Amniotic stem cell (primary cell): ENCODE results near the gene A3GALT2.

ENCODE experiments used
- DNase-seq: peaks from one replicate; lab custom pipeline; 2025; lab: John Stamatoyannopoulos, UW

The A3GALT2 gene

GRCh38 chr1:33320619-33321165 lies at the start of gene A3GALT2:
A3GALT2 (minus strand) TSS chr1:33321098; CDS start chr1:33321098, 0 bp downstream.
- no peak for DNase-seq

DNA sequence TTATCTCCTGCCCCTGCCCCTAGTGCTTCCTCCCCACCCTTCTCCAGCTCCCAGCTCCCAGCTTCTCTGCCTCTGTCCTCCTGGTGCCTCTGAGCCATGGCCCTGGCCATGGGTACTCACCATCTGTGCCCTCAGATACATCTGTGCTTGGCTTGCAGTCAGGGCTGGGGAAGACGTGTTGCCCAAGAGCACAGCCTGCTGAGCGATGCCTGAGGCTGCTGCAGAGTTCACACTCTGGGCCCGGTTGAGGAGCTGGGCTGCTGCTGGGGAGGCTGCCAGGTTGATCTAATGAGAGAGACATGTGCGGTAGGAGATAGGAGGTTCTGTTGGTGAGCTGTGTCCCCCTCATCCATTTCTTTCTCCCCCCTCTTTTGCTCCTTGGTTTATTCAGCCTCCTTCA lies 49.4 kb upstream of the A3GALT2 start:
- no peak for DNase-seq

- DNase-seq = no peak
These were observed 48.9 kb upstream of the A3GALT2 start for GRCh38 chr1:33369764-33370163.

- no peak for DNase-seq
These were observed 48.2 kb upstream of the A3GALT2 start for GRCh38 chr1:33369081-33369480.

DNA sequence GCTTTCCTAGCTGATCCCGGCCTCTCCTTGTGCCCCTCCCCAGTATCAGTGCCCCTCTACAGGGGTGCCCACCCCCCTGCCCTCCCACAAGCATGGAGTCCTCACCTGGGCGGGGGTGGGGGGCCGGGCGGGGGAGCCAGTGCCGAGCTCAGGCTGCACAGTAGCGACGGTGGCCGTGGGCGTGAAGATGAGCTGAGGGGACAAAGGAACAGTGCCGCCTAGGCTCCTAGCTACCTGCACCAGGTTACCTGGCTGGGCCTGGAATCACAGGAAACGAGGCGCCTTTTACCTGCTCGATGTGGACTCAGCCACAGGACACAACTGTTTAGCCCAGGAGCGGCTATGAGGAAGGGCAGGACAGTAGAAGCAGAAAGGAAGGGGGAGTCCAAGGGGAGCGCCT lies 47.5 kb upstream of the A3GALT2 start:
- no peak for DNase-seq

DNA sequence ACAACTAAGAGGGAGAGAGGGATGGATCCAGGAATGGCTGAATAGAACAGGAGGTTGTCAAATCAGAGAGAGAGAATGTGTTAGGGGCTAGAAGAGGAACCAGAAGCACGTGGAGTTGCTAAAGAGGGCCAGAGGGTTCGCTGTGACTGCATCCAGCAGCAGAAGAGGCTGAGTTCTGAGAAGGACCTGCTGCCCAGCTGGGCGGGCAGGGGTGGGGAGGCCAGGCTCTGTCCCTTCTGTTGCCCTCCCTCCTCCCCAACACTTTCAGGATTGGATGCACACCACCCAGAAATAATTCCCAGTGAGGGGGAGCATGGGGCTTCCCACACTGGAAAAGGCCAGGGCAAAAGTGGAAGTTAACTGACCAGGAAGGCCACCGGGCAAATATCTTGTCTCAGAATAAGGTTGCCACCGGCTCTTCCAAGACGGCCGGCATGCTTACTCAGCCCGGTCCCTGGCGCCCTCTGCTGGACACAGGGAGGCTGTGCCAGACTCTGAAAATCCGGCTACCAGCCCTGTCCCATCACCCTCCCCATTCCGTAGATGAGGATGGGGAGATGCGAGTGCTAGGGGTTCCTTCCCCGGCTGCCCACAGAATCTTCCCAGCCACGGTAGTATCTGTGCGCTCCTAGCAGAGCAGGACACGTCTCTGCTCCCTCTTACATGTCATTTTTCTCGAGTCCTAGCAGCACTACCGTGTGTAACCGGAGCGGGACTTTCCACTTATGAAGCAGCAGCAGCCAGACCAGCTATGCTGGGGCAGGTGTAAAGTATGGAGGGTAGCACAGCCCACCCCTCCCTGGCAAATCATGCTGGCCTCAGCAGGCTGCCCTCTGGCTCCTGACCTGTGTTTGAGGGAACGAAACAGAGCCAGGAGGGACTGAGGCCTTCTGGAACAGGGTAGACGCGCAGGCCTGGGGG lies 46.8 kb upstream of the A3GALT2 start:
- peak; percentile 78 for DNase-seq

GRCh38 chr1:33366762-33367484 lies 46.0 kb upstream of the A3GALT2 start:
- DNase-seq = no peak

GRCh38 chr1:33365560-33365997 lies 44.7 kb upstream of the A3GALT2 start:
- no peak for DNase-seq

GRCh38 chr1:33364565-33364918 lies 43.6 kb upstream of the A3GALT2 start:
- DNase-seq = no peak

GRCh38 chr1:33363470-33363861 lies 42.6 kb upstream of the A3GALT2 start:
- no peak for DNase-seq

DNA sequence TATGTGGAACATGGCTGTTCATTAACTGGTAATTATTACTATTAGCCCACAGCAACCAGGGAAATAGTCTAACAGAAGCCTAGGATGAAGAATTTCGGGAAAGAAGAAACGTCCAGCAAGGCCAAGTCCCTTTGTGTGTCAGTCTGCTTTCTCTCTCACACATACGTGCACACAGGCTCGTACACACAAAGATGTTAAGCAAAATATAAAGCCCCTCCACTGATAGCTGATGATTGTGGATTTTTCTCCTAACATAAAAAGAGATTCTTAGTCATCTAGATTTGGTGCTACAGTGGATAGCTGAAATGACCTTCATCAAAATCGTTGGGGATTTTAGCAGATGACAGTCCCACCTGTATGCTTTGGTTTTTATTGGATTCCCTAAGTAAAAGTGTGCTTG lies 42.1 kb upstream of the A3GALT2 start:
- no peak for DNase-seq

- DNase-seq = no peak
These were observed 40.8 kb upstream of the A3GALT2 start for GRCh38 chr1:33361532-33362235.

GRCh38 chr1:33360367-33360766 lies 39.5 kb upstream of the A3GALT2 start:
- no peak for DNase-seq

DNA sequence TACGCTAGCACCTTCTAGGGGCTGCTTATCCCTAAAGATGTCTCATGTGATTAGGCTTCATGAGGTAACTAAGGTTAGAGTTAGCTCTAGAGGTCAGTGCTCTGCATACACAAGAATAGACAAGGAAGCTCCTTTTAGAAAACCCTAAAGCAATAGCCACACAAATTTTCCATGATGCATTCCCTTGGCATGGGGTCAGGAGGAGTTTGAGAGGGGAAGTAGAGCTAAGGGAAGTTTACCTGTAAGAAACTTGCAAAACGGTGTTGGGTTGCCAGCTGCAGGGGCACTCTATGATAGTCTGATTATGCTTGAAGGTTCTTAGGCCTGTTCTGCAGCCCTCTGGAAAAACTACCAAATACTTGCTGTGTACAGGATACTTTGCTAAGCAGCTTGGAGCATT lies 39.0 kb upstream of the A3GALT2 start:
- no peak for DNase-seq

GRCh38 chr1:33358795-33359503 lies 38.1 kb upstream of the A3GALT2 start:
- DNase-seq = no peak

DNA sequence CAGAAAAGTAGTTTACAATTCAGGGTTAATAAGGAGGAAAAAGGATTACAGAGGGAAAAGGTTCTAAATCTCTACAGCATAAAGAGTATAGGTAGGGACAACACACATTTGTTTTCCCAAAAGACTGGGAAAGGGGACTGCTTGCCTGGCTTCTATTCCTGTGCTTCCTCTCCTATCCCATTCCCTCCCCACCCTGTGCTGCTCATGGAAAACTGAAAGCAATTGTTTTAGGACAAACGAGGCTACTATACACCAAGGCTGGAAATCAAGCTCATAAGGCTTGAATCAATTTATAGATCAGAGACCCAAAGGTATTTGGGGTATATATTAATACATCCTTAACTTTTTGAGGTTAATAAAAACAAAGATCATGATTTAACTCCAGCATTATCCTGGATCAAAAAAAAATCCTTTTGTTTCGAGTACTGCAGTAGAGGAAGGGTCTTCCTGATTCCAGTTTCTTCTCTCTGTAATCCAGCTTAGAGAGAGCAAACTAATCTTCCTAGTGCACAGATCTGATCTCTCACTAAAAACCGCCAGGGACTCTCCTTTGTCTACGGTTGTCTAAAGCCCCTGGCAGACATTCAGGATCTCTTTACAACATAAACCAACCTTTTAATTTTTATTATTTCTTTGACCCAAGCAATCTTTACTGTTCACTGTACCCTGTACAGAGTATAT lies 37.4 kb upstream of the A3GALT2 start:
- no peak for DNase-seq

GRCh38 chr1:33357099-33357498 lies 36.2 kb upstream of the A3GALT2 start:
- DNase-seq = no peak

DNA sequence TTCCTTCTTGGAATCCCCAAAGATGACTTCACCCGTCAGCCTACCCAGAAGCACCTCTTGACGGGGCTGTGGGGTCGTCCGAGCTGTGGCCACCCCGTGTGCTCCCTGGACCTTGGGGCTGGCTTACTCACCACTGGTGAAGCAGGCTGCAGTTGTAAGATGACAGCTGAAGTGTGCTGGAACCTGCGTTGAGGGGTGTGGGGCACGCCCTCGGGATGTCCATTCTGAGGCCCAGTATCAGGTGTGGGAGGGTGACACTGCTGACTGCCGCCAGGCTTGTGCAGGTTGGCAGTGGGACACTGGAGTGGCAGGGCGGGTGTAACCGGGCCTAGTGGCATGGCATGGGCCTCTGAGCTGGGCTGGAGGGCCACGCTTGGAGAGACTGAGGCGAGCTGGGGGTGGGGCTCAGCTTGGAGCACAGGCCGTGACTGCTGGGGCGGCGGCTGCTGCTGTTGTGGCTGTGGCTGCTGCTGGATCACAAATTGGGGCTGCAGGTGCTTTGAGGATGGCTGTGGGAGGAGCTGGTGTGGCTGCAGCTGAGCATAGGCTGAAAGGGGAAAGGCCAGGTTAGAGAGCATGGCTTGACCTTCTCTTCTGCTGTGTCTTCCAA lies 33.9 kb upstream of the A3GALT2 start:
- DNase-seq = no peak

GRCh38 chr1:33353531-33353930 lies 32.6 kb upstream of the A3GALT2 start:
- no peak for DNase-seq

DNA sequence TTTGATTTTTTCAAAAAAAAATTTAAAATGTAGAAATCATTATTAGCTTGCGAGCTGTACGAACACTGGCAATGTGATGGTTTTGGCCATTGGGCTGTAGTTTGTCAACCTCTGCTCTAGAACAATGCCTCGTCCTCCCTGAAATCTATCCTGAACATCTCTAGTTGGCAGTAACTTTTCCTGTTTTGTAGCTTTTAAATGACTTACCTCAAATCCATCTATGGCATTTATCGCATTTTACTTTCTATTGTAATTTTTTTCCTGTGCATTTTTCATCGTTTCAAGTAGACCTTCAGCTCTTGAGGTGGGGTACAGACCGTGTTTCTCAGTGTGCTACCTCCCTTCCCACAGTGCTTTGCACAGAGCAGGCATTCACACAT lies 30.4 kb upstream of the A3GALT2 start:
- no peak for DNase-seq
